Esophagus squamous epithelium (tissue), 4 donors: ENCODE measurements around the gene ATP8A2.

Experiments used
- POLR2A ChIP-seq, 4 donors: fragments of 450-650 bp; IDR thresholded peaks; one replicate each; pipeline ENCODE4 v1.6.1; 2017; ENCODE audit warnings: antibody characterized with exemption in 4 of 4, mild to moderate bottlenecking in 4 of 4, moderate library complexity in 3 of 4
- TF ChIP-seq, protein P1 (sequence below), 6 experiments: fragments of 450-650 bp in 4 of 6; fragments of 200-600 bp in 2 of 6; sonication (generic) in 2 of 6; IDR thresholded peaks; one replicate each; pipeline ENCODE4 v1.5.1; 2016 to 2019; ENCODE audit warnings: antibody characterized with exemption in 6 of 6, mild to moderate bottlenecking in 4 of 6, moderate library complexity in 4 of 6

DNA sequence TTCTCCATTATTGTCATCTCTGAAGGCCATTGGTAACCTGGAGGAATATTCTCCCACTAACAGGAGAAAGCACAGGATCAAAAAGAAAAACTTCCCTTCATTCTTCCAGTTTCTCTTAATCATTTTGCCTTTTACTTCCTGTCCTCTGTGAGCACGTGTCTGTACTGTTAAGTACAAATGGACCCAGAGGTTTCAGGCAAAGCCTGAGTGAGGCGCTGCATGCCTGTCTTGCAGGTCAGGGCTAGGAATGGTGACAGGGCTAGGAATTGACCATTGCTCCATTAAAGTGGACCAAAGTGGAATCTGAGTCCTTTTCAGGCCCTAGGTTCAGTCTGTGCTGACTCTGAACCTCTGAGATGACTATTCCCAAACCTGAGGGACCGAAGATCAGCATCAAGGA is 353.3 kb downstream of the ATP8A2 start:
- TF ChIP-seq, protein P1, sequence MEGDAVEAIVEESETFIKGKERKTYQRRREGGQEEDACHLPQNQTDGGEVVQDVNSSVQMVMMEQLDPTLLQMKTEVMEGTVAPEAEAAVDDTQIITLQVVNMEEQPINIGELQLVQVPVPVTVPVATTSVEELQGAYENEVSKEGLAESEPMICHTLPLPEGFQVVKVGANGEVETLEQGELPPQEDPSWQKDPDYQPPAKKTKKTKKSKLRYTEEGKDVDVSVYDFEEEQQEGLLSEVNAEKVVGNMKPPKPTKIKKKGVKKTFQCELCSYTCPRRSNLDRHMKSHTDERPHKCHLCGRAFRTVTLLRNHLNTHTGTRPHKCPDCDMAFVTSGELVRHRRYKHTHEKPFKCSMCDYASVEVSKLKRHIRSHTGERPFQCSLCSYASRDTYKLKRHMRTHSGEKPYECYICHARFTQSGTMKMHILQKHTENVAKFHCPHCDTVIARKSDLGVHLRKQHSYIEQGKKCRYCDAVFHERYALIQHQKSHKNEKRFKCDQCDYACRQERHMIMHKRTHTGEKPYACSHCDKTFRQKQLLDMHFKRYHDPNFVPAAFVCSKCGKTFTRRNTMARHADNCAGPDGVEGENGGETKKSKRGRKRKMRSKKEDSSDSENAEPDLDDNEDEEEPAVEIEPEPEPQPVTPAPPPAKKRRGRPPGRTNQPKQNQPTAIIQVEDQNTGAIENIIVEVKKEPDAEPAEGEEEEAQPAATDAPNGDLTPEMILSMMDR (IDR thresholded peaks at IDR 0.05) = no peak
- TF ChIP-seq POLR2A (IDR thresholded peaks at IDR 0.05) = no peak
